SK-MEL-5 (cell line): ENCODE measurements around the gene MAX. TPM values are rescaled to one million over a fixed set of nuclear protein-coding genes. Genes with fewer than 3 reads are reported as not detected.

ENCODE experiments used
- DNase-seq: peaks from one replicate; pipeline ENCODE4 v3.0.0-alpha.2; 2016; ENCODE audit warnings: low read depth, low spot score
- in situ Hi-C: cut with HindIII; loops from 2 replicates; pipeline ENCODE4 v1.10.0; 2016; ENCODE audit warnings: low sequenced_read_pairs, high pct_unique_total_duplicates, low pct_unique_long_range_greater_than_20kb
- polyA plus RNA-seq, 2 experiments: library from polyadenylated mRNA; depleted of rRNA; stranded (reverse); fragments of >200 nt; gene quantifications; 2 replicates each; pipeline ENCODE4 v1.2.3, GENCODE V29; 2015
- total RNA-seq: library from RNA; depleted of rRNA; stranded (reverse); fragments of >200 nt; shearing (Covaris generic); gene quantifications from 2 replicates; pipeline ENCODE4 v1.2.3, GENCODE V29; 2014; rRNA removed

MAX gene
- total RNA-seq, result 67.0 and 73.3 TPM in 2 replicates
- polyA plus RNA-seq (2015; cell fraction: cytosol; rRNA removed), result 65.4 and 78.7 TPM in 2 replicates
- polyA plus RNA-seq (2015; cell fraction: nucleus; rRNA removed), result 39.9 and 63.6 TPM in 2 replicates

- peak; percentile 97 for DNase-seq
- in situ Hi-C loops, result no loop called here
Observed at GRCh38 chr14:65102441-65103149, at the start of gene MAX. Gene MAX, minus strand, starts transcription at chr14:65102517. Its CDS starts 178 bp downstream, at chr14:65102339.

- in situ Hi-C loops, result no loop called here
- no peak for DNase-seq
Observed at GRCh38 chr14:65151609-65151956, 49.3 kb upstream of the MAX start.

GRCh38 chr14:65150898-65151608 lies 48.7 kb upstream of the MAX start:
- in situ Hi-C loops, result no loop called here
- no peak for DNase-seq

GRCh38 chr14:65149116-65149515 lies 46.8 kb upstream of the MAX start:
- in situ Hi-C loops, result no loop called here
- DNase-seq, result no peak

GRCh38 chr14:65144170-65144569 lies 41.9 kb upstream of the MAX start:
- no peak for DNase-seq
- in situ Hi-C loops, result no loop called here

GRCh38 chr14:65142914-65143625 lies 40.8 kb upstream of the MAX start:
- in situ Hi-C loops, result no loop called here
- DNase-seq, result no peak

- no peak for DNase-seq
- in situ Hi-C loops, result no loop called here
Observed at GRCh38 chr14:65142429-65142828, 40.1 kb upstream of the MAX start.

GRCh38 chr14:65141523-65141922 lies 39.2 kb upstream of the MAX start:
- in situ Hi-C loops, result no loop called here
- no peak for DNase-seq

GRCh38 chr14:65137648-65138307 lies 35.5 kb upstream of the MAX start:
- no peak for DNase-seq
- in situ Hi-C loops, result no loop called here

- DNase-seq, result no peak
- in situ Hi-C loops, result no loop called here
Observed at GRCh38 chr14:65134651-65135579, 32.6 kb upstream of the MAX start.

- DNase-seq, result no peak
- in situ Hi-C loops, result no loop called here
Observed at GRCh38 chr14:65132855-65133254, 30.5 kb upstream of the MAX start.

- in situ Hi-C loops, result no loop called here
- peak; percentile 7 for DNase-seq
Observed at GRCh38 chr14:65131301-65131701, 29.0 kb upstream of the MAX start.

- in situ Hi-C loops, result no loop called here
- DNase-seq, result no peak
Observed at GRCh38 chr14:65128096-65128495, 25.8 kb upstream of the MAX start.

- no peak for DNase-seq
- in situ Hi-C loops, result no loop called here
Observed at GRCh38 chr14:65117769-65118745, 15.7 kb upstream of the MAX start.

- no peak for DNase-seq
- in situ Hi-C loops, result no loop called here
Observed at GRCh38 chr14:65115615-65116014, 13.3 kb upstream of the MAX start.

GRCh38 chr14:65110525-65110924 lies 8.2 kb upstream of the MAX start:
- no peak for DNase-seq
- in situ Hi-C loops, result no loop called here
